GM18858 (cell line): ENCODE measurements around the gene PRELP.
"Not testable (repeated sequence)": the region's sequence is repeated elsewhere in the genome, so short reads cannot be mapped to it uniquely, and the experiment has no call there.

Experiments used
- ATAC-seq: cut with Tn5 transposase; IDR thresholded peaks from one replicate; pipeline ENCODE4 v1.9.1; 2021; ENCODE audit not compliant: unreplicated experiment

Gene PRELP

DNA sequence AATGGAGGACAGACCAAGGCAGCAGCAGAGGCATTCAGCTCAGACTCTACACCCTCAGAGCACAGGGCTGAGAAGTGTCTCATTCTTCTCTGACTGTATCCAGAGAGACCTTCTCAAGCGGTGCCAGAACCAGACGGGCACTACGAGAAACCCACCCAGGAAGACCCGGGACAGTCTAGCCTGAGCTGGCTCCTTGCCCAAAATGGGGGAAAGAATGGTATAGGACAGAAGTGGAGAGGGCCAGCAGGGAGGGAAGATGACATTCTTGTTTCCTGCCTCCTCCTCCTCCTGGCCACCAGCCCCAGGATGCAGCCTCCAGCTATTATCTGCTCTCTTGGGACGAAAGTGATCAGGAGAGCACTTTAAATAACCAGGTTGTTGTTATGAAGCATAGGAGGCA is 22.6 kb upstream of the PRELP start:
- no peak for ATAC-seq

DNA sequence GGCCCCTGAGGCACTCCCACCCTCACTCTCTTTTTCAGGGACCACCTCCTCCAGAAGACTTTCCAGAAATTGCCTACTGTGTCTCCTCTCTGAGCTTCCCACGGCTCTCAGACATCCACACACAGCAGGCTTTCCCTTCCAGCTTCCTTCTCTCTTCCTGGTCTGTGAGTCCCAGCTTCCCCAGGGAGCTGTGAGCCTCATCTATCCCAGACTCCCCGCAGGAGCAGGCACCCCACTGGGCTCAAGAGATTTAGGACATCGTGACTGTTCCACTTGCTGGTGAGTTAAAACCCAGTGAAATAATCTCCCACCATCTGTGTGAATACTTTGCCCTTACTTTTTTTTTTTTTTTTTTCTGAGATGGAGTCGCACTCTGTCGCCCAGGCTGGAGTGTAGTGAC is 22.0 kb upstream of the PRELP start:
- no peak for ATAC-seq

DNA sequence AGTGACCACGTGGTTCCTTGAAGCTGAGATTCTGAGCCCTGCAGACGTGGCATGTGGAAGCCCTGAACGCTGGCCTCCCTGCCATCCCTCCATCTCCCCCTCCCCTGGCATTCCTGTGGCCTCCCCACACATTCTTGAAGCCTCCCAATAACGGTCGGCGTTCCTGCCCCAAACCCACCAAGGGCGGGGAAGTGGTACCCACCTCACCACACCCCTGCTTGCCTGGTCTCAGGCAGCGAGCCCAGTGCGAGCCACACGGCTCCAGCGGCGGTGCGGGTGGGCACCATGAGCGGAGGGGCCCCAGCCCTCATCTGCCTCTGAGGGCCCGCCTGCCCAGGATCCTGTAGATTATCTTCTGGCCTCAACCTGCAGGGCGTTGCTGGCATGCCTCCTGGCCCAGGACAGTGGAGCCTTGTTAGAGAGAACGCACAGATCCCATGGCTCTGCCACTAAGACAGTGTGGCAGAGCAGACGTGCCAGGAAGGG is 20.6 kb upstream of the PRELP start:
- no peak for ATAC-seq

DNA sequence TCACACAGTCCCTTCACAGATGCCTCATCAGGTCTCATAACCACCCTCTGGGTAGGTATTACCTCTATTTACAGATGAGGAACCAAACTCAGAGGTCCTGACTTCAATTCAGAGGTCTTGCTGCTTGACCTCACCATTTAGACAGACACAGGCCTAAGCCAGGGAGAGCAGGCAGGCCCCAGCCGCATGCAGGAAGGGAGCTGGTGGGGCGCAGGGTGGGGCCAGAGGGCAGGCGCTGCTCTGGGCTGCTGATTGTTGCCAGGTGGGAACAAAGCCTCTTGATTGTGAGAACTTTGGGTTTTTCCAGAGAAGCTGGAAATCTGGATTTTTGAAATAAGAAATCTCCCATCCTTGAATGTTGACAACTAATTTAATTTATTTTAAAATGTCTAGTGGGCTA is 19.9 kb upstream of the PRELP start:
- no peak for ATAC-seq

DNA sequence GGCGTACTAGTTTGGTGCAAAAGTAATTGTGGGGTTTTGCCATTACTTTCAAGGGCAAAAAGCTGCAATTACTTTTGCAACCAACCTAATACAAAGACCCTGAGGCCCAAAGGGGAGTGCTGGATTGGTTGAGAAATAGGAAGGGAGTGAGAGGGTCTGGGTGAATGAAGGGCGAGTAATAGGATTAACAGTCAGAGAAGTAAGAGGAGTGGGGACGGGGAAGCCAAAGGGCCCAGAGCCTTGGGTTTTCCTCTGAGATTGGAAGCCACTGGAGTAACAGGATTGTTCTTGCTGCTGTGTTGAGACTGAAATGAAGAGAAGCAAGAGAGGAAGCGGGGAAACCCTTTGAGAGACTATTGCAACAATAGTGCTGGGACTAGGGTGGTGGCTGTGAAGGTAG is 19.0 kb upstream of the PRELP start:
- no peak for ATAC-seq

- no peak for ATAC-seq
Measured at GRCh38 chr1:203458078-203458477, 17.5 kb upstream of the PRELP start.

DNA sequence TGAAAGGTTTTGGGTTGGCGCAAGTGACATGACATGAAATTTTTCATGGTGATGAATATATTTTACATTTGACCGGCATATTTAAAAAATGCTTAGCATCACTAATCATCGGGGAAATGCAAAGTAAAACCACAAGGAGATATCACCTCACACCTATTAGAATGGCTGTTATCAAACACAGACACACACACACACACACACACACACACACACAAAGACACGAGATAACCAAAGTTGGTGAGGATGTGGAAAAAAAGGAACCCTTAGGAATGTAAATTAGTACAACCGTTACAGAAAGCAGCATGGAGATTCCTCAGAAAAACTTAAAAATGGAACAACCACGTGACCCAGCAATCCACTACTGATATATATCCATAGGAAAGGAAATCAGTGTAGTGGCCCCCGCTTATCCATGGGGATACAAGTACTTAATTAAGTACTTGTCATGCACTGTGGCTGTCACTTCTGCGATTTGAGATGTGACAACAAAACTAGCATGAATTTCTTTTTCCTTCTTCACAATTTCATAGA is 15.9 kb upstream of the PRELP start:
- no peak for ATAC-seq

DNA sequence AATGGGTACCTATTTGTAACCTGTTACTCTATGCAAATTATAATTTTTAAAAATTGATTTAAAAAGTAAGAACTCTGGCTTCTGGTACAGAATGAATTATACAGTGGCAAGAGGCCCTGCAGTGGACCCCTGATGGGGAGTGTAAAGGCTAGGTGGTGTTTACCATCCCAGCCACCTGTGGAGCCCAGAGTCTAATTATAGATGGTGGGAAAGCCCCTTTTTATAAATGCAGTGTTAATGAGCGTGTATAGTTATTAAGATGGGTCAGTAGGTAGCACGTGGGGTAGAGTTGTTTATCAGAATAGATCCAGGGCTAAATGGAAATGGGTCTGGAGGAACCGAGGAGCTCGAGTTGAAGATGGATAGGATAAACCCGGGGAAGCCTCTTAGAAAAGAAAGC is 13.9 kb upstream of the PRELP start:
- ATAC-seq: no peak

DNA sequence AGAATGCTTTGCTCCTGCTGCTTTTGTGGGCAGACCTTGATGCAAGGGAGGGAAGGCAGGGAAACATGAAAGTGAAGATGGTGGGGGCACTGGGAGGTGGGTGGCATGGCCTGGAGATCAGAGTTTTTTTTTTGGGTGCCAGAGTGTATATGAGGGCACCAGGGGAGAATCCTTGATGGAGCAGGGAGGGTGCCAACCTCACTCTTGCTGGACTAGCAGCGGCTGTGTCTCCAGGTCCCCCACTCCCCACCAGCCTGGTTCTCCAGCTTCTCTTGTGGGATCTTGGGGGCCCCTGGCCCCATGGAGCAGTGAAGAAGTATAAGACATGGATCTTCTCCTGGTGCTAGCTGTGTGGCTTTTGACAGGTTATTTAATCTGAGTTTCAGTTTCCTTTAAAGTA is 13.5 kb upstream of the PRELP start:
- ATAC-seq: no peak

- no peak for ATAC-seq
Measured at GRCh38 chr1:203462878-203463277, 12.7 kb upstream of the PRELP start.

DNA sequence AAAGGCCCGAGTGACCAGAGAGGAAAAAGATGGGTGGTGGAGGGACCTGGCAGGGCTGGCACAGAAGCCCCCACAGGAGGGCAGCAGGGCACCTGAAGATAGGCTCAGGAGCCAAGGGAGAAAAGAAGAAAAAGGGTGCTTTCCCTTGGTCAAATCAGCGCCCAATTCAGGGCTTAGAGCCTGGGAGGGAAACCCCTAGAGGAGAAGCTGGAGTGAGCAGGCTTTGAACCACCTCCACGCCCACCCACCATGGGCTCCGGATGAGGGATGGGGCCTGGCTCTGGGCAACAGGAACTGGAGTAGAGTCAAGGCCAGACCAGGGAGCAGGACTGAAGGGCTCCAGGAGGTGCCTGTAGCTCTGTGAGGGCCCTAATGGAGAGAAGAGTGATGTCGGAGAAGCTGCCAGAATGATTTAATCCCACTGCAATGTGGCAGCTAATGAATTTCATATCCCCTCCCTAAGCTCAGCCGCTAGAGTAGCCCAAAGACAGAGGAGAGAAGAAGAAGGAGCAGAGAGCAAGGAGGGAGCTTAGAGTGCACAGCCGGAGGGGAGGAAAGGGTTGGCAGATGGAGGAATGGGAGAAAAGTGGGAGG is 12.0 kb upstream of the PRELP start:
- no peak for ATAC-seq

DNA sequence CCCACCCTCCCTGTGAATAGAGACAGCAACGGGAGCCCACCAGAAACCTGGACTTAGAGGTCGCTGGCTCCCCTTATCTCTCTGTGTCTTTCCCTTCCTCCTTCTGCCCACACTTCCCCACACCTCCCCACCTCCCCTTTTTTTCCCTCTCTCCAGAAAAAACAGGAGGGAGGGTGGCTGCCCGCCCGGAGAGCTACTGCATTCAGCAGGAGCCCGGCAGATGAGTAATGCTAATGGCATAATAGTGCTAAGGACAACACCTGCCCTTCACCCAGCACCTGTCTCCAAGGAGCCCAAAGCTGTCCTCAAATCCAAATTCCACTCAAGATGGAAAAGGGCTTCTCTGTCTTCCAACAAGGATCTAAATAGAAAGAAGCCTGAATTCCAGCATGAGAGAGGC is 11.4 kb upstream of the PRELP start:
- no peak for ATAC-seq

DNA sequence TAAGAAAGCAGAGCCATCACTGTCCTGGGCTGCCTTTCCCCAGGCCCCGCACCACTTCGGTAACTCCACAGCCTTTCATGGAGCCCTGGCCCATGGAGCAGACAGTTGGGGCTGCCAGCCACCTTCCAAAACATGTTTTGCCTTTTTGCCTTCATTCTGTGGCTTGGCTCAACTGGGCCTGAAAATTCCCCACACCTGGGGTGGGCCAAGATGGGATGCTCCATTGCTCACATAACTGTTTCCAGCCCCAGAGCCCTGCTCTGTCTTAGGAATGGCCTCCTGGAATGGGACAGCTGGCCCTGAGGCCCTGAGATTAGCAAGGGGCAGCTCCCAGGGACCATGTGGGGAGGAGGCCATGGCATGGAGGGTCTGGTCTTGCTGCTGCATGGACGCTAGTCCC is 10.9 kb upstream of the PRELP start:
- ATAC-seq: no peak

- no peak for ATAC-seq
Measured at GRCh38 chr1:203465146-203465798, 10.3 kb upstream of the PRELP start.

GRCh38 chr1:203465948-203466347 is 9.7 kb upstream of the PRELP start:
- ATAC-seq: no peak

- ATAC-seq: not testable (repeated sequence)
Measured at GRCh38 chr1:203466906-203467549, 8.6 kb upstream of the PRELP start.

DNA sequence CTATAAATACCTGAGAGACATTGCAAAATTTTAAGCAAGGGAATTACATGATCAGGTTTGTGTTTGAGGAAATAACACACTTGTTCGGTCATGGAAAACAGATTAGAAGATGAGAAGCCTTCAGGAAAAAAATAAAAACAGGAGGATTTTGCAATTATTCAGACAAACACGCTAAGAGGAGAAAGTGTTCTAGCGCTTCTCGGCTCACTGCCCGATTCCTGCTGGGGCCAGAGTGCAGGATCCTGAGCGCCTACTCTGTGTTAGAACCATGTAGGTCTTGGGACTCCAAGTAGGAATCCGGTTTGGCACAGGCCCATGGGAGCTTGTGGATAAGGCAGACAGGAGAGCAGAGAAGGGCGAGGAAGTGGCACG is 8.1 kb upstream of the PRELP start:
- no peak for ATAC-seq

DNA sequence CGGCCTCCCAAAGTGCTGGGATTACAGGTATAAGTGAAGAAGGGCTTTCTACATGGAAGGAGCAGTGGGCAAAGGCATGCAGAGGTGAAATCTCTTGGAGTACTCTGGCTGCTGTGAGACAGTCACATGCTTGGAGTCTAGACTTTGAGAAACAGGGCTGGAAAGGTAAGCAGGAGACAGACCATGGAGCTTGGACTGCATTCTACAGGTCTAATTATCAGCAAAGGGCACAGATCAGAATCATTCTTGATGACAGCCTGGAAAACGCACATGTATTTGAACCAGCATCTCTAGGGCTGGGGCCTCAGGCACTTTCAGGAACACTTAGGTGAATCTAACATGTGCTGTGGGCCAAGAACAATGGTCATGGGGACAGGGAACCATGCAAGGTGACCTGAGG is 7.3 kb upstream of the PRELP start:
- no peak for ATAC-seq

GRCh38 chr1:203470240-203470639 is 5.4 kb upstream of the PRELP start:
- no peak for ATAC-seq

- no peak for ATAC-seq
Measured at GRCh38 chr1:203471841-203472240, 3.8 kb upstream of the PRELP start.

- no peak for ATAC-seq
Measured at GRCh38 chr1:203473281-203473680, 2.3 kb upstream of the PRELP start.

GRCh38 chr1:203473781-203474305 is 1.8 kb upstream of the PRELP start:
- no peak for ATAC-seq
